ENCODE results near the gene PTPRD. TPM values are rescaled to one million over a fixed set of nuclear protein-coding genes. Genes with fewer than 3 reads are reported as not detected.

The PTPRD gene
- total RNA-seq, 1 experiment from 2014 or later = 0.02 TPM

DNA sequence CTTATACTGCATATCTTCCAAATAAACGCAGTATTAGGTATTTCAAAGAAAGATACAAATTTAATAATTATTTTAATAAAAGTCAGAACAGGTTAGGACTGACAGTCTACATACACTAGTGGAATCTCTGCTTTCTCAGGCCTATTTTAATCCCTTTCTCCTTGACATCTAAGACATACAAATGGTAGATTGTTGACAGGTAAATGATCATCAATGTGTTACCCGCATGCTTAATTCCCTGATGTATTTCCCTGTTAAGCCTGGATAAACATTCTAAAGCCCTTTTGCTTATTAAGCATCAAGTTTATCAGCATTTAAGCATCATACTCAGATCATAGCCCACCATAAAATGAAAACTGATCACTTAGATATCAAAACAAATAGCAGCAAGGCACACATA lies 576.7 kb downstream of the PTPRD start:
- ATAC-seq (no peak), DNase-seq (ENCODE audit: low read depth, low spot score) (no peak)
- Histone ChIP-seq H3K27me3 (ENCODE audit: insufficient read depth, low read length) (no peaks in the 10 kb centered on the region), H3K4me1 (ENCODE audit: control insufficient read depth in 1 of 2, insufficient read depth in 2 of 2, low read length in 2 of 2) (no peaks in the 10 kb centered on the region), H3K9me3 (ENCODE audit: control insufficient read depth in 1 of 2, insufficient read depth in 1 of 2, low read depth in 1 of 2, low read length in 2 of 2) (peaks cover 4 to 8% of the 10 kb centered on the region in 2 experiments; a peak in 2 of 4 replicates), H4K20me1 (ENCODE audit: insufficient read depth) (no peaks in the 10 kb centered on the region), H3K4me2 (ENCODE audit: low read length) (no peak overlapping the region), H3K27ac (ENCODE audit: low read depth, low read length) (no peak overlapping the region), H2AFZ (ENCODE audit: low read depth, low read length, poor library complexity, severe bottlenecking) (no peak overlapping the region), H3K9ac (ENCODE audit: low read length) (no peak overlapping the region), H3K9me2 (ENCODE audit: insufficient read depth) (no peaks in the 10 kb centered on the region), H3K36me3 (ENCODE audit: control insufficient read depth in 1 of 2, insufficient read depth in 2 of 2, low read length in 2 of 2) (no peaks in the 10 kb centered on the region), H3K4me3 (replicated peaks in 1 of 2; ENCODE audit: low read depth in 1 of 2, low read length in 2 of 2) (no peak overlapping the region), H3K79me2 (ENCODE audit: insufficient read depth, low read length) (no peaks in the 10 kb centered on the region)
- no peak for TF ChIP-seq YY1 (IDR thresholded peaks at IDR 0.05; ENCODE audit: extremely low read depth, insufficient replicate concordance, low read depth, low read length)
- TF ChIP-seq CBX3 (IDR thresholded peaks at IDR 0.05; ENCODE audit: low read depth) = no peak
- no peak for TF ChIP-seq SRF (IDR thresholded peaks at IDR 0.05; ENCODE audit: low read depth)
- no peak for TF ChIP-seq CTCF (IDR thresholded peaks at IDR 0.05 in 2 of 3, conservative IDR thresholded peaks at IDR 0.05 in 1 of 3; ENCODE audit: borderline replicate concordance in 1 of 3, insufficient read depth in 1 of 3, low read depth in 2 of 3, low read length in 2 of 3)
- no peak for TF ChIP-seq EZH2phosphoT487 (IDR thresholded peaks at IDR 0.05; ENCODE audit: borderline replicate concordance)
- no peak for TF ChIP-seq TCF7L2 (IDR thresholded peaks at IDR 0.05; ENCODE audit: borderline replicate concordance, extremely low read depth, insufficient read depth, insufficient read length)
- RAD21 ChIA-PET (ENCODE audit: low non-redundant PET in 1 of 2, low total read pairs in 2 of 2, uncharacterized antibody in 2 of 2, unreplicated experiment in 2 of 2) = no interaction called here
- POLR2A ChIA-PET = no interaction called here
- CTCF ChIA-PET = no interaction called here
- intact Hi-C loops (cut with micrococcal nuclease) = no loop called here
- no TSS peak for BruUV-seq (replicated peaks)

DNA sequence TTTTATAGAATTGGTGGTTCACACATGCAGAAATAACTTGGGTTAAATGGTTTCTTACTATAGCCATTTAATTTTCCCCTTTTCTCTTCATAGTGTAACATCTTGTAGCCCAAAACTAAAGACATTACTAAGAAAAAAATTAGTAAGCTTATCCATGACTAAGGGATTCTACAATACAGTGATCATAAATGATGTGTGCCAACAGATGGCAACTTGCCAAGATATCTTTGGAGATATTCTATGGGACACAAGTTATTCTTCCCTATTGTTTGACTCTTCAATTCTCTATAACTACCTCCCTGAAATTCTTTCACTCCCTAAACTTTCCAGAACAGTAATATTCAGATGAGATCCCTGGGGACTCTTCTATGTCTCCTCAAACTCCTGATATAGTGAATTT lies 580.6 kb downstream of the PTPRD start:
- ATAC-seq (no peak), DNase-seq (ENCODE audit: low read depth, low spot score) (no peak)
- H3K79me2 ChIP-seq (ENCODE audit: insufficient read depth, low read length) = no peaks in the 10 kb centered on the region
- H3K4me1 ChIP-seq (ENCODE audit: control insufficient read depth in 1 of 2, insufficient read depth in 2 of 2, low read length in 2 of 2) = no peaks in the 10 kb centered on the region
- H2AFZ ChIP-seq (ENCODE audit: low read depth, low read length, poor library complexity, severe bottlenecking) = no peak overlapping the region
- no peak overlapping the region for H3K4me2 ChIP-seq (ENCODE audit: low read length)
- no peak overlapping the region for H3K27ac ChIP-seq (ENCODE audit: low read depth, low read length)
- RAD21 ChIA-PET (ENCODE audit: low non-redundant PET in 1 of 2, low total read pairs in 2 of 2, uncharacterized antibody in 2 of 2, unreplicated experiment in 2 of 2) = no interaction called here
- CTCF ChIA-PET = no interaction called here
- POLR2A ChIA-PET = no interaction called here
- BruUV-seq (replicated peaks) = no TSS peak
- H3K9me3 ChIP-seq (ENCODE audit: control insufficient read depth in 1 of 2, insufficient read depth in 1 of 2, low read depth in 1 of 2, low read length in 2 of 2) = peaks cover 3% of the 10 kb centered on the region in 2 experiments; a peak in 2 of 4 replicates
- H3K36me3 ChIP-seq (ENCODE audit: control insufficient read depth in 1 of 2, insufficient read depth in 2 of 2, low read length in 2 of 2) = no peaks in the 10 kb centered on the region
- no peak for TF ChIP-seq EZH2phosphoT487 (IDR thresholded peaks at IDR 0.05; ENCODE audit: borderline replicate concordance)
- no peak for TF ChIP-seq ELF1 (IDR thresholded peaks at IDR 0.05; ENCODE audit: borderline replicate concordance, low read depth)
- TF ChIP-seq CBX3 (IDR thresholded peaks at IDR 0.05; ENCODE audit: low read depth) = no peak
- TF ChIP-seq JUND (IDR thresholded peaks at IDR 0.05) = no peak
- TF ChIP-seq EZH2 (IDR thresholded peaks at IDR 0.05) = no peak
- no peak for TF ChIP-seq TCF7L2 (IDR thresholded peaks at IDR 0.05; ENCODE audit: borderline replicate concordance, extremely low read depth, insufficient read depth, insufficient read length)
- TF ChIP-seq SIN3A (IDR thresholded peaks at IDR 0.05; ENCODE audit: low read depth) = no peak
- TF ChIP-seq REST (IDR thresholded peaks at IDR 0.05; ENCODE audit: low read depth) = no peak
- TF ChIP-seq, protein P1, sequence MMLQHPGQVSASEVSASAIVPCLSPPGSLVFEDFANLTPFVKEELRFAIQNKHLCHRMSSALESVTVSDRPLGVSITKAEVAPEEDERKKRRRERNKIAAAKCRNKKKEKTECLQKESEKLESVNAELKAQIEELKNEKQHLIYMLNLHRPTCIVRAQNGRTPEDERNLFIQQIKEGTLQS (IDR thresholded peaks at IDR 0.05) = no peak
- intact Hi-C loops (cut with micrococcal nuclease) = no loop called here
- no peak overlapping the region for H3K9ac ChIP-seq (ENCODE audit: low read length)
- H4K20me1 ChIP-seq (ENCODE audit: insufficient read depth) = no peaks in the 10 kb centered on the region
- H3K27me3 ChIP-seq (ENCODE audit: insufficient read depth, low read length) = no peaks in the 10 kb centered on the region
- no peaks in the 10 kb centered on the region for H3K9me2 ChIP-seq (ENCODE audit: insufficient read depth)
- H3K4me3 ChIP-seq (replicated peaks in 1 of 2; ENCODE audit: low read depth in 1 of 2, low read length in 2 of 2) = no peak overlapping the region
